GM19455 (cell line): ENCODE data around the gene ASPHD2.

ENCODE experiments used
- ATAC-seq: cut with Tn5 transposase; IDR thresholded peaks from one replicate; pipeline ENCODE4 v1.9.1; 2021; ENCODE audit not compliant: unreplicated experiment

ASPHD2 gene

GRCh38 chr22:26445577-26446275, 16.7 kb downstream of the ASPHD2 start:
- ATAC-seq: no peak

- ATAC-seq: no peak
These were observed 17.9 kb downstream of the ASPHD2 start for GRCh38 chr22:26446808-26447515.

GRCh38 chr22:26447584-26448329, 18.7 kb downstream of the ASPHD2 start:
- ATAC-seq: no peak

GRCh38 chr22:26448334-26448733, 19.3 kb downstream of the ASPHD2 start:
- no peak for ATAC-seq

- ATAC-seq: no peak
These were observed 19.9 kb downstream of the ASPHD2 start for GRCh38 chr22:26448941-26449340.

GRCh38 chr22:26450453-26451185, 21.6 kb downstream of the ASPHD2 start:
- no peak for ATAC-seq

GRCh38 chr22:26452236-26453016, 23.4 kb downstream of the ASPHD2 start:
- no peak for ATAC-seq

GRCh38 chr22:26453216-26453615, 24.2 kb downstream of the ASPHD2 start:
- no peak for ATAC-seq

- ATAC-seq: no peak
These were observed 24.9 kb downstream of the ASPHD2 start for GRCh38 chr22:26453812-26454500.

GRCh38 chr22:26457661-26458272, 28.7 kb downstream of the ASPHD2 start:
- no peak for ATAC-seq

- no peak for ATAC-seq
These were observed 31.1 kb downstream of the ASPHD2 start for GRCh38 chr22:26460202-26460601.

- no peak for ATAC-seq
These were observed 32.2 kb downstream of the ASPHD2 start for GRCh38 chr22:26461188-26461810.

- no peak for ATAC-seq
These were observed 33.0 kb downstream of the ASPHD2 start for GRCh38 chr22:26462051-26462450.

GRCh38 chr22:26462641-26463040, 33.6 kb downstream of the ASPHD2 start:
- no peak for ATAC-seq

- ATAC-seq: no peak
These were observed 34.1 kb downstream of the ASPHD2 start for GRCh38 chr22:26463101-26463661.

GRCh38 chr22:26463688-26464087, 34.6 kb downstream of the ASPHD2 start:
- no peak for ATAC-seq

- ATAC-seq: no peak
These were observed 35.3 kb downstream of the ASPHD2 start for GRCh38 chr22:26464312-26464711.

- no peak for ATAC-seq
These were observed 37.1 kb downstream of the ASPHD2 start for GRCh38 chr22:26466196-26466595.

- no peak for ATAC-seq
These were observed 41.7 kb downstream of the ASPHD2 start for GRCh38 chr22:26470807-26471206.
